H1 (cell line): ENCODE measurements around the gene EFCAB8.

ENCODE experiments used
- ASH2L ChIP-seq: fragments of 200-600, 300-600 bp; sonication (generic); IDR thresholded peaks from one replicate; pipeline ENCODE4 v1.7.1; 2017; ENCODE audit warnings: low read length
- BACH1 ChIP-seq: IDR thresholded peaks from 2 replicates; pipeline ENCODE4 v1.6.1; 2012; ENCODE audit warnings: low read length, improper control_type of control experiment
- CTCF ChIP-seq, 3 experiments: IDR thresholded peaks; 1 replicate in 2 of 3; 2 replicates in 1 of 3; pipeline versions ENCODE4 v1.5.1 to v1.6.1; 2011; ENCODE audit warnings: low read length in 3 of 3, mild to moderate bottlenecking in 3 of 3, inconsistent platforms in 2 of 3, low read depth in 1 of 3, moderate library complexity in 1 of 3; ENCODE audit not compliant: insufficient read depth in 1 of 3; ENCODE audit errors: control extremely low read depth in 1 of 3
- EP300 ChIP-seq, 2 experiments: IDR thresholded peaks; 1 replicate in 1 of 2; 2 replicates in 1 of 2; pipeline ENCODE4 v1.6.1; 2011 to 2012; ENCODE audit warnings: low read depth in 2 of 2, low read length in 2 of 2, mild to moderate bottlenecking in 2 of 2, borderline replicate concordance in 1 of 2, inconsistent platforms in 1 of 2, moderate library complexity in 1 of 2
- HDAC2 ChIP-seq, 2 experiments: fragments of 300-600 bp in 1 of 2; sonication (generic) in 1 of 2; IDR thresholded peaks; 2 replicates each; pipeline ENCODE4 v1.6.1; 2011 to 2012; ENCODE audit warnings: low read depth in 2 of 2, low read length in 2 of 2, mild to moderate bottlenecking in 2 of 2, moderate library complexity in 2 of 2, borderline replicate concordance in 1 of 2, inconsistent platforms in 1 of 2
- NRF1 ChIP-seq: IDR thresholded peaks from 2 replicates; pipeline ENCODE4 v1.6.1; 2011; ENCODE audit warnings: mild to moderate bottlenecking, low read depth, low read length, improper control_type of control experiment
- POLR2A ChIP-seq, 2 experiments: IDR thresholded peaks; 1 replicate in 1 of 2; 2 replicates in 1 of 2; pipeline ENCODE4 v1.6.1; 2011; ENCODE audit warnings: low read depth in 2 of 2, low read length in 2 of 2, mild to moderate bottlenecking in 2 of 2; ENCODE audit errors: control extremely low read depth in 1 of 2
- POLR2AphosphoS5 ChIP-seq: IDR thresholded peaks from 2 replicates; pipeline ENCODE4 v1.6.1; 2011; ENCODE audit warnings: low read depth, low read length
- RAD21 ChIP-seq, 2 experiments: IDR thresholded peaks in 1 of 2; conservative IDR thresholded peaks in 1 of 2; 2 replicates each; pipeline ENCODE4 v1.6.1; 2011; ENCODE audit warnings: low read depth in 2 of 2, low read length in 2 of 2, improper control_type of control experiment in 1 of 2, inconsistent platforms in 1 of 2, mild to moderate bottlenecking in 1 of 2, moderate library complexity in 1 of 2
- SIN3A ChIP-seq, 2 experiments: IDR thresholded peaks in 1 of 2; conservative IDR thresholded peaks in 1 of 2; 2 replicates each; pipeline ENCODE4 v1.6.1; 2011 to 2012; ENCODE audit warnings: low read length in 2 of 2, improper control_type of control experiment in 1 of 2, low read depth in 1 of 2, mild to moderate bottlenecking in 1 of 2
- SIRT6 ChIP-seq: IDR thresholded peaks from one replicate; pipeline ENCODE4 v1.7.1; 2012; ENCODE audit warnings: low read length, inconsistent platforms
- SP1 ChIP-seq: IDR thresholded peaks from 2 replicates; pipeline ENCODE4 v1.6.1; 2011; ENCODE audit warnings: low read depth, low read length
- SP2 ChIP-seq: IDR thresholded peaks from 2 replicates; pipeline ENCODE4 v1.6.1; 2012; ENCODE audit warnings: mild to moderate bottlenecking, low read length, inconsistent platforms
- TAF1 ChIP-seq: IDR thresholded peaks from 2 replicates; pipeline ENCODE4 v1.6.1; 2011; ENCODE audit warnings: mild to moderate bottlenecking, low read depth, low read length

GRCh38 chr20:32945710-32946221 lies 87.0 kb downstream of the EFCAB8 start:
- TF ChIP-seq POLR2A (IDR thresholded peaks at IDR 0.05; ENCODE audit: control extremely low read depth in 1 of 2, low read depth in 2 of 2, low read length in 2 of 2) (no peak), HDAC2 (IDR thresholded peaks at IDR 0.05; ENCODE audit: borderline replicate concordance in 1 of 2, low read depth in 2 of 2, low read length in 2 of 2) (no peak), ASH2L (no peak), SIRT6 (no peak), SP1 (no peak), BACH1 (no peak), CTCF (IDR thresholded peaks at IDR 0.05; ENCODE audit: control extremely low read depth in 1 of 3, insufficient read depth in 1 of 3, low read depth in 1 of 3, low read length in 3 of 3) (peak in 2 of 3 experiments; percentile 61 to 68; a peak in 3 of 4 replicates), EP300 (IDR thresholded peaks at IDR 0.05; ENCODE audit: borderline replicate concordance in 1 of 2, low read depth in 2 of 2, low read length in 2 of 2) (no peak), POLR2AphosphoS5 (no peak), RAD21 (IDR thresholded peaks at IDR 0.05 in 1 of 2, conservative IDR thresholded peaks at IDR 0.05 in 1 of 2; ENCODE audit: low read depth in 2 of 2, low read length in 2 of 2) (peak; percentile 64 to 66), SP2 (no peak), SIN3A (conservative IDR thresholded peaks at IDR 0.05 in 1 of 2, IDR thresholded peaks at IDR 0.05 in 1 of 2; ENCODE audit: low read depth in 1 of 2, low read length in 2 of 2) (no peak), NRF1 (no peak), TAF1 (no peak)
